ENCODE data around the gene RLN3. TPM values are rescaled to one million over a fixed set of nuclear protein-coding genes. Genes with fewer than 3 reads are reported as not detected.

The RLN3 gene
- total RNA-seq, 2 donors from 2014 or later: not detected

- H3K36me3 ChIP-seq: peaks cover 10% of the 10 kb centered on the region
- H3K27ac ChIP-seq: no peak overlapping the region
- TF ChIP-seq CTCF (IDR thresholded peaks at IDR 0.05): no peak
- H3K9me3 ChIP-seq: peaks cover 0 to 10% of the 10 kb centered on the region in 2 donors
- H3K4me1 ChIP-seq: peaks cover 0 to 8% of the 10 kb centered on the region in 2 donors
- no peak overlapping the region for H3K4me3 ChIP-seq
- no peaks in the 10 kb centered on the region for H3K27me3 ChIP-seq
- DNase-seq (ENCODE audit: low spot score): no peak
These were observed 30.9 kb upstream of the RLN3 start for GRCh38 chr19:13996928-13997630.

- Histone ChIP-seq H3K27me3 (no peaks in the 10 kb centered on the region), H3K9me3 (peaks cover 0 to 10% of the 10 kb centered on the region in 2 donors), H3K4me3 (no peak overlapping the region), H3K27ac (no peak overlapping the region), H3K4me1 (peaks cover 0 to 12% of the 10 kb centered on the region in 2 donors), H3K36me3 (peaks cover 5% of the 10 kb centered on the region)
- no peak for DNase-seq (ENCODE audit: low spot score)
- no peak for TF ChIP-seq CTCF (IDR thresholded peaks at IDR 0.05)
These were observed 30.4 kb upstream of the RLN3 start for GRCh38 chr19:13997631-13997962.

GRCh38 chr19:13998426-13998825 is 29.5 kb upstream of the RLN3 start:
- Histone ChIP-seq H3K4me3 (no peak overlapping the region), H3K27ac (no peak overlapping the region), H3K36me3 (no peaks in the 10 kb centered on the region), H3K4me1 (peaks cover 0 to 20% of the 10 kb centered on the region in 2 donors), H3K27me3 (no peaks in the 10 kb centered on the region), H3K9me3 (peaks cover 0 to 10% of the 10 kb centered on the region in 2 donors)
- no peak for DNase-seq (ENCODE audit: low spot score)
- TF ChIP-seq CTCF (IDR thresholded peaks at IDR 0.05): no peak

GRCh38 chr19:13999085-13999484 is 28.9 kb upstream of the RLN3 start:
- peaks cover 0 to 27% of the 10 kb centered on the region in 2 donors for H3K4me1 ChIP-seq
- H3K27me3 ChIP-seq: no peaks in the 10 kb centered on the region
- no peak for DNase-seq (ENCODE audit: low spot score)
- no peak overlapping the region for H3K4me3 ChIP-seq
- H3K36me3 ChIP-seq: no peaks in the 10 kb centered on the region
- H3K27ac ChIP-seq: no peak overlapping the region
- H3K9me3 ChIP-seq: peaks cover 0 to 10% of the 10 kb centered on the region in 2 donors
- no peak for TF ChIP-seq CTCF (IDR thresholded peaks at IDR 0.05)

GRCh38 chr19:14000691-14001375 is 27.1 kb upstream of the RLN3 start:
- DNase-seq (ENCODE audit: low spot score): no peak
- H3K4me1 ChIP-seq: peaks cover 0 to 34% of the 10 kb centered on the region in 2 donors

More at GRCh38 chr19:14000691-14001375, 27.1 kb upstream of the RLN3 start:
- no peak for TF ChIP-seq CTCF (IDR thresholded peaks at IDR 0.05)
- H3K36me3 ChIP-seq: no peaks in the 10 kb centered on the region
- no peaks in the 10 kb centered on the region for H3K27me3 ChIP-seq
- no peak overlapping the region for H3K27ac ChIP-seq
- H3K4me3 ChIP-seq: no peak overlapping the region
- H3K9me3 ChIP-seq: peaks cover 0 to 10% of the 10 kb centered on the region in 2 donors
